ENCODE data around the gene LRRC42.

- no peak for TF ChIP-seq POLR2AphosphoS5 (IDR thresholded peaks at IDR 0.05; ENCODE audit: control insufficient read depth, insufficient read depth, low read depth, low read length)
- no peak for TF ChIP-seq CTCF (IDR thresholded peaks at IDR 0.05 in 2 of 3, conservative IDR thresholded peaks at IDR 0.05 in 1 of 3; ENCODE audit: insufficient read depth in 2 of 3, low read depth in 1 of 3, low read length in 3 of 3)
- TF ChIP-seq ZNF431 (CRISPR knock-in tag; IDR thresholded peaks at IDR 0.05) = no peak
- TF ChIP-seq IRF1 (CRISPR knock-in tag; IDR thresholded peaks at IDR 0.05; ENCODE audit: borderline replicate concordance) = no peak
- TF ChIP-seq, protein P1, sequence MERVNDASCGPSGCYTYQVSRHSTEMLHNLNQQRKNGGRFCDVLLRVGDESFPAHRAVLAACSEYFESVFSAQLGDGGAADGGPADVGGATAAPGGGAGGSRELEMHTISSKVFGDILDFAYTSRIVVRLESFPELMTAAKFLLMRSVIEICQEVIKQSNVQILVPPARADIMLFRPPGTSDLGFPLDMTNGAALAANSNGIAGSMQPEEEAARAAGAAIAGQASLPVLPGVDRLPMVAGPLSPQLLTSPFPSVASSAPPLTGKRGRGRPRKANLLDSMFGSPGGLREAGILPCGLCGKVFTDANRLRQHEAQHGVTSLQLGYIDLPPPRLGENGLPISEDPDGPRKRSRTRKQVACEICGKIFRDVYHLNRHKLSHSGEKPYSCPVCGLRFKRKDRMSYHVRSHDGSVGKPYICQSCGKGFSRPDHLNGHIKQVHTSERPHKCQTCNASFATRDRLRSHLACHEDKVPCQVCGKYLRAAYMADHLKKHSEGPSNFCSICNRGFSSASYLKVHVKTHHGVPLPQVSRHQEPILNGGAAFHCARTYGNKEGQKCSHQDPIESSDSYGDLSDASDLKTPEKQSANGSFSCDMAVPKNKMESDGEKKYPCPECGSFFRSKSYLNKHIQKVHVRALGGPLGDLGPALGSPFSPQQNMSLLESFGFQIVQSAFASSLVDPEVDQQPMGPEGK (CRISPR knock-in tag; IDR thresholded peaks at IDR 0.05; ENCODE audit: borderline replicate concordance) = no peak
- no peak for TF ChIP-seq EP300 (IDR thresholded peaks at IDR 0.05; ENCODE audit: low read length)
- TF ChIP-seq, protein P2, sequence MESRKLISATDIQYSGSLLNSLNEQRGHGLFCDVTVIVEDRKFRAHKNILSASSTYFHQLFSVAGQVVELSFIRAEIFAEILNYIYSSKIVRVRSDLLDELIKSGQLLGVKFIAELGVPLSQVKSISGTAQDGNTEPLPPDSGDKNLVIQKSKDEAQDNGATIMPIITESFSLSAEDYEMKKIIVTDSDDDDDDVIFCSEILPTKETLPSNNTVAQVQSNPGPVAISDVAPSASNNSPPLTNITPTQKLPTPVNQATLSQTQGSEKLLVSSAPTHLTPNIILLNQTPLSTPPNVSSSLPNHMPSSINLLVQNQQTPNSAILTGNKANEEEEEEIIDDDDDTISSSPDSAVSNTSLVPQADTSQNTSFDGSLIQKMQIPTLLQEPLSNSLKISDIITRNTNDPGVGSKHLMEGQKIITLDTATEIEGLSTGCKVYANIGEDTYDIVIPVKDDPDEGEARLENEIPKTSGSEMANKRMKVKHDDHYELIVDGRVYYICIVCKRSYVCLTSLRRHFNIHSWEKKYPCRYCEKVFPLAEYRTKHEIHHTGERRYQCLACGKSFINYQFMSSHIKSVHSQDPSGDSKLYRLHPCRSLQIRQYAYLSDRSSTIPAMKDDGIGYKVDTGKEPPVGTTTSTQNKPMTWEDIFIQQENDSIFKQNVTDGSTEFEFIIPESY (CRISPR knock-in tag; IDR thresholded peaks at IDR 0.05) = no peak
- TF ChIP-seq, protein P3, sequence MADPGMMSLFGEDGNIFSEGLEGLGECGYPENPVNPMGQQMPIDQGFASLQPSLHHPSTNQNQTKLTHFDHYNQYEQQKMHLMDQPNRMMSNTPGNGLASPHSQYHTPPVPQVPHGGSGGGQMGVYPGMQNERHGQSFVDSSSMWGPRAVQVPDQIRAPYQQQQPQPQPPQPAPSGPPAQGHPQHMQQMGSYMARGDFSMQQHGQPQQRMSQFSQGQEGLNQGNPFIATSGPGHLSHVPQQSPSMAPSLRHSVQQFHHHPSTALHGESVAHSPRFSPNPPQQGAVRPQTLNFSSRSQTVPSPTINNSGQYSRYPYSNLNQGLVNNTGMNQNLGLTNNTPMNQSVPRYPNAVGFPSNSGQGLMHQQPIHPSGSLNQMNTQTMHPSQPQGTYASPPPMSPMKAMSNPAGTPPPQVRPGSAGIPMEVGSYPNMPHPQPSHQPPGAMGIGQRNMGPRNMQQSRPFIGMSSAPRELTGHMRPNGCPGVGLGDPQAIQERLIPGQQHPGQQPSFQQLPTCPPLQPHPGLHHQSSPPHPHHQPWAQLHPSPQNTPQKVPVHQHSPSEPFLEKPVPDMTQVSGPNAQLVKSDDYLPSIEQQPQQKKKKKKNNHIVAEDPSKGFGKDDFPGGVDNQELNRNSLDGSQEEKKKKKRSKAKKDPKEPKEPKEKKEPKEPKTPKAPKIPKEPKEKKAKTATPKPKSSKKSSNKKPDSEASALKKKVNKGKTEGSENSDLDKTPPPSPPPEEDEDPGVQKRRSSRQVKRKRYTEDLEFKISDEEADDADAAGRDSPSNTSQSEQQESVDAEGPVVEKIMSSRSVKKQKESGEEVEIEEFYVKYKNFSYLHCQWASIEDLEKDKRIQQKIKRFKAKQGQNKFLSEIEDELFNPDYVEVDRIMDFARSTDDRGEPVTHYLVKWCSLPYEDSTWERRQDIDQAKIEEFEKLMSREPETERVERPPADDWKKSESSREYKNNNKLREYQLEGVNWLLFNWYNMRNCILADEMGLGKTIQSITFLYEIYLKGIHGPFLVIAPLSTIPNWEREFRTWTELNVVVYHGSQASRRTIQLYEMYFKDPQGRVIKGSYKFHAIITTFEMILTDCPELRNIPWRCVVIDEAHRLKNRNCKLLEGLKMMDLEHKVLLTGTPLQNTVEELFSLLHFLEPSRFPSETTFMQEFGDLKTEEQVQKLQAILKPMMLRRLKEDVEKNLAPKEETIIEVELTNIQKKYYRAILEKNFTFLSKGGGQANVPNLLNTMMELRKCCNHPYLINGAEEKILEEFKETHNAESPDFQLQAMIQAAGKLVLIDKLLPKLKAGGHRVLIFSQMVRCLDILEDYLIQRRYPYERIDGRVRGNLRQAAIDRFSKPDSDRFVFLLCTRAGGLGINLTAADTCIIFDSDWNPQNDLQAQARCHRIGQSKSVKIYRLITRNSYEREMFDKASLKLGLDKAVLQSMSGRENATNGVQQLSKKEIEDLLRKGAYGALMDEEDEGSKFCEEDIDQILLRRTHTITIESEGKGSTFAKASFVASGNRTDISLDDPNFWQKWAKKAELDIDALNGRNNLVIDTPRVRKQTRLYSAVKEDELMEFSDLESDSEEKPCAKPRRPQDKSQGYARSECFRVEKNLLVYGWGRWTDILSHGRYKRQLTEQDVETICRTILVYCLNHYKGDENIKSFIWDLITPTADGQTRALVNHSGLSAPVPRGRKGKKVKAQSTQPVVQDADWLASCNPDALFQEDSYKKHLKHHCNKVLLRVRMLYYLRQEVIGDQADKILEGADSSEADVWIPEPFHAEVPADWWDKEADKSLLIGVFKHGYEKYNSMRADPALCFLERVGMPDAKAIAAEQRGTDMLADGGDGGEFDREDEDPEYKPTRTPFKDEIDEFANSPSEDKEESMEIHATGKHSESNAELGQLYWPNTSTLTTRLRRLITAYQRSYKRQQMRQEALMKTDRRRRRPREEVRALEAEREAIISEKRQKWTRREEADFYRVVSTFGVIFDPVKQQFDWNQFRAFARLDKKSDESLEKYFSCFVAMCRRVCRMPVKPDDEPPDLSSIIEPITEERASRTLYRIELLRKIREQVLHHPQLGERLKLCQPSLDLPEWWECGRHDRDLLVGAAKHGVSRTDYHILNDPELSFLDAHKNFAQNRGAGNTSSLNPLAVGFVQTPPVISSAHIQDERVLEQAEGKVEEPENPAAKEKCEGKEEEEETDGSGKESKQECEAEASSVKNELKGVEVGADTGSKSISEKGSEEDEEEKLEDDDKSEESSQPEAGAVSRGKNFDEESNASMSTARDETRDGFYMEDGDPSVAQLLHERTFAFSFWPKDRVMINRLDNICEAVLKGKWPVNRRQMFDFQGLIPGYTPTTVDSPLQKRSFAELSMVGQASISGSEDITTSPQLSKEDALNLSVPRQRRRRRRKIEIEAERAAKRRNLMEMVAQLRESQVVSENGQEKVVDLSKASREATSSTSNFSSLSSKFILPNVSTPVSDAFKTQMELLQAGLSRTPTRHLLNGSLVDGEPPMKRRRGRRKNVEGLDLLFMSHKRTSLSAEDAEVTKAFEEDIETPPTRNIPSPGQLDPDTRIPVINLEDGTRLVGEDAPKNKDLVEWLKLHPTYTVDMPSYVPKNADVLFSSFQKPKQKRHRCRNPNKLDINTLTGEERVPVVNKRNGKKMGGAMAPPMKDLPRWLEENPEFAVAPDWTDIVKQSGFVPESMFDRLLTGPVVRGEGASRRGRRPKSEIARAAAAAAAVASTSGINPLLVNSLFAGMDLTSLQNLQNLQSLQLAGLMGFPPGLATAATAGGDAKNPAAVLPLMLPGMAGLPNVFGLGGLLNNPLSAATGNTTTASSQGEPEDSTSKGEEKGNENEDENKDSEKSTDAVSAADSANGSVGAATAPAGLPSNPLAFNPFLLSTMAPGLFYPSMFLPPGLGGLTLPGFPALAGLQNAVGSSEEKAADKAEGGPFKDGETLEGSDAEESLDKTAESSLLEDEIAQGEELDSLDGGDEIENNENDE (IDR thresholded peaks at IDR 0.05; ENCODE audit: low read depth, low read length) = no peak
- no peak for TF ChIP-seq ZFX (CRISPR knock-in tag; IDR thresholded peaks at IDR 0.05)
Measured at GRCh38 chr1:53934170-53934765, 11.9 kb upstream of the LRRC42 start.

Data from K562 (cell line).